HepG2 (cell line): ENCODE data around the gene NKD1. TPM values are rescaled to one million over a fixed set of nuclear protein-coding genes. Genes with fewer than 3 reads are reported as not detected.
A peak's percentile ranks its signal among the peaks of the same experiment; 100 is the strongest.

ENCODE experiments used
- CENPT ChIP-seq: sonication (generic); formaldehyde crosslinking; IDR thresholded peaks from 2 replicates; pipeline ENCODE4 v1.8.0; 2022; ENCODE audit warnings: low read depth, mild to moderate bottlenecking, moderate library complexity, missing genetic modification reagents
- CHD4 ChIP-seq: fragments of 200-600 bp; sonication (generic); IDR thresholded peaks from 2 replicates; pipeline ENCODE4 v1.7.0; 2017; ENCODE audit warnings: mild to moderate bottlenecking, low read length, borderline replicate concordance
- KDM5A ChIP-seq: fragments of 200-600 bp; sonication (generic); IDR thresholded peaks from 2 replicates; pipeline ENCODE4 v1.7.0; 2018; ENCODE audit warnings: antibody characterized with exemption, mild to moderate bottlenecking, low read length, borderline replicate concordance
- MEIS2 ChIP-seq: sonication (generic); formaldehyde crosslinking; IDR thresholded peaks from 2 replicates; pipeline ENCODE4 v1.9.0; 2021; ENCODE audit warnings: mild to moderate bottlenecking, missing genetic modification reagents
- RFX3 ChIP-seq: IDR thresholded peaks from 2 replicates; pipeline ENCODE4 v1.6.1; 2016; ENCODE audit warnings: missing biosample characterization, missing genetic modification reagents
- THAP11 ChIP-seq: IDR thresholded peaks from 2 replicates; pipeline ENCODE4 v1.6.1; 2016; ENCODE audit warnings: missing biosample characterization, missing genetic modification reagents
- ZIK1 ChIP-seq: sonication (generic); formaldehyde crosslinking; IDR thresholded peaks from 2 replicates; pipeline ENCODE4 v1.5.0; 2020; ENCODE audit warnings: mild to moderate bottlenecking, low read depth, missing genetic modification reagents, borderline replicate concordance
- ZNF75D ChIP-seq: sonication (generic); formaldehyde crosslinking; IDR thresholded peaks from 2 replicates; pipeline ENCODE4 v1.8.1; 2023; ENCODE audit warnings: missing genetic modification reagents, mild to moderate bottlenecking, borderline replicate concordance
- polyA plus RNA-seq, 8 experiments: library from polyadenylated mRNA; depleted of rRNA in 3 of 8; stranded (reverse) in 7 of 8; unstranded in 1 of 8; fragments of >200 nt; fragmentation: Illumina TruSeq in 4 of 8; extraction: Trizol in 4 of 8; gene quantifications; 2 replicates each; pipeline versions ENCODE4 v1.2.1 to v1.2.3, GENCODE V29; 2011 to 2016; ENCODE audit warnings: low read depth in 4 of 8, missing spikeins in 1 of 8, mixed read lengths in 1 of 8; ENCODE audit not compliant: insufficient read depth in 1 of 8
- total RNA-seq, 5 experiments: library from RNA; depleted of rRNA; stranded (reverse); fragments of >200 nt; fragmentation: Illumina TruSeq; extraction: Trizol; gene quantifications; 2 replicates each; pipeline ENCODE4 v1.2.3, GENCODE V29; 2016; ENCODE audit warnings: low read depth in 1 of 5
- TF ChIP-seq, protein P1 (sequence below): sonication (generic); formaldehyde crosslinking; IDR thresholded peaks from 2 replicates; pipeline ENCODE4 v1.9.0; 2021; ENCODE audit warnings: mild to moderate bottlenecking, missing genetic modification reagents
- TF ChIP-seq, protein P2 (sequence below): sonication (generic); formaldehyde crosslinking; IDR thresholded peaks from 2 replicates; pipeline ENCODE4 v1.4.0; 2020; ENCODE audit warnings: missing genetic modification reagents
- TF ChIP-seq, protein P3 (sequence below): sonication (generic); formaldehyde crosslinking; IDR thresholded peaks from 2 replicates; pipeline ENCODE4 v1.4.0; 2020; ENCODE audit warnings: mild to moderate bottlenecking, missing genetic modification reagents
- TF ChIP-seq, protein P4 (sequence below): sonication (generic); formaldehyde crosslinking; conservative IDR thresholded peaks from 2 replicates; pipeline ENCODE4 v1.4.0; 2020; ENCODE audit warnings: missing genetic modification reagents

NKD1 gene
- total and polyA plus RNA-seq, 2 of the 13 experiments (the other 11 are each of a cell fraction or from before 2014, with no cell fraction given): 70.4 to 121 TPM

DNA sequence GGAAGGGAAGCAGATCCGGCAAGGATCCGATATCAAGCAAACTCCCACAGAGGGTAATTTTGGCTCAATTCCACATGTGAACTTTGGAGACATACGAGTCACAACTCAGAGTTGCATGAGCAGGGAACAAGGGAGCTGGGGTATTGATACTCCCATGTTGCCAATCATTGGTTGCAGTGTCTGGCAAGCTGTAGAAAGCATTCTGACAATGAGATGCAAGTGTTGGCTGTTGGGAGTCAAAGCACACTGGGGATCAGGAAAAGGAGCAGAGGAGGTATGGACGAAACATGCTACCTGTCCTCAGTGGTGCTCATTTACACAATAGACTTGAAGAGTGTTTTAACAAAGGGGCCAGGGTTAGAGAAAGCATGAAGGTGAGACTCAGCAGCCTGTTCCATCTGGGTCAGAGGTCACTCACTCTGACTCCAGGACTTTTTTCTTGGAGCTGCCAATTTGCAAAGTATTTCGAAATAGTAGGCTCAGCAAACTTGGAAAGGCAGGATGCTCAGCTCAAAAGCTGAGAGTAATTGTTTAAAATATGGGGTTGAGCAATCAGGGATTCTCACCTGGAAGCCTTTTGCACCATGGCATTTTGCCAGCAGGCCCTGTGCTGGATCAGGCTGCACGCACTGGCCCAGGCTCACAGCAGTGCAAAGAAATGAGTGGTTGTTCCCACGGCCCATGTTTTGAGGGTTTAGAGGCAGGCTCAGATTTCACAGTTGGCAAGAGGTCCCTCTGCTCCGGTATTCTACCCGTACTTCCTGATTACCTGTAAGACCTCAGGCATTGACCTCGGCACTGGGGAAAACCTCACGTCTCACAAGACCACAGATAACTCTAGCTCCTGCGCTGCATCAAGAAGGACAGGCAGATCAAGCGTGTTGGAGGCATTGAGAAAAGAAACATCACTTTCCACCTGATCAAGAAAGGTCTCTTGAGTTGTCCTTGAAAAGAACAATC, 17.6 kb upstream of the NKD1 start (continued):
- TF ChIP-seq CENPT (CRISPR knock-in tag) (no peak), ZNF75D (CRISPR knock-in tag) (no peak), KDM5A (peak; percentile 40; the same call in 1 of the 2 replicates), THAP11 (CRISPR knock-in tag) (peak; percentile 80), ZIK1 (peak; percentile 49; the same call in 1 of the 2 replicates), MEIS2 (peak; percentile 92), CHD4 (no peak; the same call in 1 of the 2 replicates), RFX3 (no peak)
- TF ChIP-seq, protein P1, sequence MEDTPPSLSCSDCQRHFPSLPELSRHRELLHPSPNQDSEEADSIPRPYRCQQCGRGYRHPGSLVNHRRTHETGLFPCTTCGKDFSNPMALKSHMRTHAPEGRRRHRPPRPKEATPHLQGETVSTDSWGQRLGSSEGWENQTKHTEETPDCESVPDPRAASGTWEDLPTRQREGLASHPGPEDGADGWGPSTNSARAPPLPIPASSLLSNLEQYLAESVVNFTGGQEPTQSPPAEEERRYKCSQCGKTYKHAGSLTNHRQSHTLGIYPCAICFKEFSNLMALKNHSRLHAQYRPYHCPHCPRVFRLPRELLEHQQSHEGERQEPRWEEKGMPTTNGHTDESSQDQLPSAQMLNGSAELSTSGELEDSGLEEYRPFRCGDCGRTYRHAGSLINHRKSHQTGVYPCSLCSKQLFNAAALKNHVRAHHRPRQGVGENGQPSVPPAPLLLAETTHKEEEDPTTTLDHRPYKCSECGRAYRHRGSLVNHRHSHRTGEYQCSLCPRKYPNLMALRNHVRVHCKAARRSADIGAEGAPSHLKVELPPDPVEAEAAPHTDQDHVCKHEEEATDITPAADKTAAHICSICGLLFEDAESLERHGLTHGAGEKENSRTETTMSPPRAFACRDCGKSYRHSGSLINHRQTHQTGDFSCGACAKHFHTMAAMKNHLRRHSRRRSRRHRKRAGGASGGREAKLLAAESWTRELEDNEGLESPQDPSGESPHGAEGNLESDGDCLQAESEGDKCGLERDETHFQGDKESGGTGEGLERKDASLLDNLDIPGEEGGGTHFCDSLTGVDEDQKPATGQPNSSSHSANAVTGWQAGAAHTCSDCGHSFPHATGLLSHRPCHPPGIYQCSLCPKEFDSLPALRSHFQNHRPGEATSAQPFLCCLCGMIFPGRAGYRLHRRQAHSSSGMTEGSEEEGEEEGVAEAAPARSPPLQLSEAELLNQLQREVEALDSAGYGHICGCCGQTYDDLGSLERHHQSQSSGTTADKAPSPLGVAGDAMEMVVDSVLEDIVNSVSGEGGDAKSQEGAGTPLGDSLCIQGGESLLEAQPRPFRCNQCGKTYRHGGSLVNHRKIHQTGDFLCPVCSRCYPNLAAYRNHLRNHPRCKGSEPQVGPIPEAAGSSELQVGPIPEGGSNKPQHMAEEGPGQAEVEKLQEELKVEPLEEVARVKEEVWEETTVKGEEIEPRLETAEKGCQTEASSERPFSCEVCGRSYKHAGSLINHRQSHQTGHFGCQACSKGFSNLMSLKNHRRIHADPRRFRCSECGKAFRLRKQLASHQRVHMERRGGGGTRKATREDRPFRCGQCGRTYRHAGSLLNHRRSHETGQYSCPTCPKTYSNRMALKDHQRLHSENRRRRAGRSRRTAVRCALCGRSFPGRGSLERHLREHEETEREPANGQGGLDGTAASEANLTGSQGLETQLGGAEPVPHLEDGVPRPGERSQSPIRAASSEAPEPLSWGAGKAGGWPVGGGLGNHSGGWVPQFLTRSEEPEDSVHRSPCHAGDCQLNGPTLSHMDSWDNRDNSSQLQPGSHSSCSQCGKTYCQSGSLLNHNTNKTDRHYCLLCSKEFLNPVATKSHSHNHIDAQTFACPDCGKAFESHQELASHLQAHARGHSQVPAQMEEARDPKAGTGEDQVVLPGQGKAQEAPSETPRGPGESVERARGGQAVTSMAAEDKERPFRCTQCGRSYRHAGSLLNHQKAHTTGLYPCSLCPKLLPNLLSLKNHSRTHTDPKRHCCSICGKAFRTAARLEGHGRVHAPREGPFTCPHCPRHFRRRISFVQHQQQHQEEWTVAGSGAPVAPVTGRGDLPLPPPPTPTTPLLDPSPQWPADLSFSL (CRISPR knock-in tag): no peak
- TF ChIP-seq, protein P2, sequence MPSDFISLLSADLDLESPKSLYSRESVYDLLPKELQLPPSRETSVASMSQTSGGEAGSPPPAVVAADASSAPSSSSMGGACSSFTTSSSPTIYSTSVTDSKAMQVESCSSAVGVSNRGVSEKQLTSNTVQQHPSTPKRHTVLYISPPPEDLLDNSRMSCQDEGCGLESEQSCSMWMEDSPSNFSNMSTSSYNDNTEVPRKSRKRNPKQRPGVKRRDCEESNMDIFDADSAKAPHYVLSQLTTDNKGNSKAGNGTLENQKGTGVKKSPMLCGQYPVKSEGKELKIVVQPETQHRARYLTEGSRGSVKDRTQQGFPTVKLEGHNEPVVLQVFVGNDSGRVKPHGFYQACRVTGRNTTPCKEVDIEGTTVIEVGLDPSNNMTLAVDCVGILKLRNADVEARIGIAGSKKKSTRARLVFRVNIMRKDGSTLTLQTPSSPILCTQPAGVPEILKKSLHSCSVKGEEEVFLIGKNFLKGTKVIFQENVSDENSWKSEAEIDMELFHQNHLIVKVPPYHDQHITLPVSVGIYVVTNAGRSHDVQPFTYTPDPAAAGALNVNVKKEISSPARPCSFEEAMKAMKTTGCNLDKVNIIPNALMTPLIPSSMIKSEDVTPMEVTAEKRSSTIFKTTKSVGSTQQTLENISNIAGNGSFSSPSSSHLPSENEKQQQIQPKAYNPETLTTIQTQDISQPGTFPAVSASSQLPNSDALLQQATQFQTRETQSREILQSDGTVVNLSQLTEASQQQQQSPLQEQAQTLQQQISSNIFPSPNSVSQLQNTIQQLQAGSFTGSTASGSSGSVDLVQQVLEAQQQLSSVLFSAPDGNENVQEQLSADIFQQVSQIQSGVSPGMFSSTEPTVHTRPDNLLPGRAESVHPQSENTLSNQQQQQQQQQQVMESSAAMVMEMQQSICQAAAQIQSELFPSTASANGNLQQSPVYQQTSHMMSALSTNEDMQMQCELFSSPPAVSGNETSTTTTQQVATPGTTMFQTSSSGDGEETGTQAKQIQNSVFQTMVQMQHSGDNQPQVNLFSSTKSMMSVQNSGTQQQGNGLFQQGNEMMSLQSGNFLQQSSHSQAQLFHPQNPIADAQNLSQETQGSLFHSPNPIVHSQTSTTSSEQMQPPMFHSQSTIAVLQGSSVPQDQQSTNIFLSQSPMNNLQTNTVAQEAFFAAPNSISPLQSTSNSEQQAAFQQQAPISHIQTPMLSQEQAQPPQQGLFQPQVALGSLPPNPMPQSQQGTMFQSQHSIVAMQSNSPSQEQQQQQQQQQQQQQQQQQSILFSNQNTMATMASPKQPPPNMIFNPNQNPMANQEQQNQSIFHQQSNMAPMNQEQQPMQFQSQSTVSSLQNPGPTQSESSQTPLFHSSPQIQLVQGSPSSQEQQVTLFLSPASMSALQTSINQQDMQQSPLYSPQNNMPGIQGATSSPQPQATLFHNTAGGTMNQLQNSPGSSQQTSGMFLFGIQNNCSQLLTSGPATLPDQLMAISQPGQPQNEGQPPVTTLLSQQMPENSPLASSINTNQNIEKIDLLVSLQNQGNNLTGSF: no peak
- TF ChIP-seq, protein P3, sequence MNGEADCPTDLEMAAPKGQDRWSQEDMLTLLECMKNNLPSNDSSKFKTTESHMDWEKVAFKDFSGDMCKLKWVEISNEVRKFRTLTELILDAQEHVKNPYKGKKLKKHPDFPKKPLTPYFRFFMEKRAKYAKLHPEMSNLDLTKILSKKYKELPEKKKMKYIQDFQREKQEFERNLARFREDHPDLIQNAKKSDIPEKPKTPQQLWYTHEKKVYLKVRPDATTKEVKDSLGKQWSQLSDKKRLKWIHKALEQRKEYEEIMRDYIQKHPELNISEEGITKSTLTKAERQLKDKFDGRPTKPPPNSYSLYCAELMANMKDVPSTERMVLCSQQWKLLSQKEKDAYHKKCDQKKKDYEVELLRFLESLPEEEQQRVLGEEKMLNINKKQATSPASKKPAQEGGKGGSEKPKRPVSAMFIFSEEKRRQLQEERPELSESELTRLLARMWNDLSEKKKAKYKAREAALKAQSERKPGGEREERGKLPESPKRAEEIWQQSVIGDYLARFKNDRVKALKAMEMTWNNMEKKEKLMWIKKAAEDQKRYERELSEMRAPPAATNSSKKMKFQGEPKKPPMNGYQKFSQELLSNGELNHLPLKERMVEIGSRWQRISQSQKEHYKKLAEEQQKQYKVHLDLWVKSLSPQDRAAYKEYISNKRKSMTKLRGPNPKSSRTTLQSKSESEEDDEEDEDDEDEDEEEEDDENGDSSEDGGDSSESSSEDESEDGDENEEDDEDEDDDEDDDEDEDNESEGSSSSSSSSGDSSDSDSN (CRISPR knock-in tag): peak; percentile 31; the same call in 1 of the 2 replicates
- TF ChIP-seq, protein P4, sequence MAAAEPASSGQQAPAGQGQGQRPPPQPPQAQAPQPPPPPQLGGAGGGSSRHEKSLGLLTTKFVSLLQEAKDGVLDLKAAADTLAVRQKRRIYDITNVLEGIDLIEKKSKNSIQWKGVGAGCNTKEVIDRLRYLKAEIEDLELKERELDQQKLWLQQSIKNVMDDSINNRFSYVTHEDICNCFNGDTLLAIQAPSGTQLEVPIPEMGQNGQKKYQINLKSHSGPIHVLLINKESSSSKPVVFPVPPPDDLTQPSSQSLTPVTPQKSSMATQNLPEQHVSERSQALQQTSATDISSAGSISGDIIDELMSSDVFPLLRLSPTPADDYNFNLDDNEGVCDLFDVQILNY (CRISPR knock-in tag): no peak
